Suprapubic skin (tissue), 3 donors: ENCODE data around the gene ZNF407.

Source experiments
- EP300 ChIP-seq: sonication (generic); formaldehyde crosslinking; IDR thresholded peaks from one replicate; pipeline ENCODE4 v1.6.1; 2017; ENCODE audit warnings: antibody characterized with exemption
- POLR2A ChIP-seq, 2 donors: fragments of 450-650 bp; IDR thresholded peaks; one replicate each; pipeline ENCODE4 v1.6.1; 2017; ENCODE audit warnings: antibody characterized with exemption in 2 of 2, mild to moderate bottlenecking in 2 of 2, moderate library complexity in 2 of 2
- TF ChIP-seq, protein P1 (sequence below), 2 donors: fragments of 200-600 bp in 1 of 2; fragments of 450-650 bp in 1 of 2; sonication (generic) in 1 of 2; IDR thresholded peaks; one replicate each; pipeline ENCODE4 v1.5.1; 2016 to 2019; ENCODE audit warnings: antibody characterized with exemption in 2 of 2, mild to moderate bottlenecking in 1 of 2, moderate library complexity in 1 of 2

- TF ChIP-seq, protein P1, sequence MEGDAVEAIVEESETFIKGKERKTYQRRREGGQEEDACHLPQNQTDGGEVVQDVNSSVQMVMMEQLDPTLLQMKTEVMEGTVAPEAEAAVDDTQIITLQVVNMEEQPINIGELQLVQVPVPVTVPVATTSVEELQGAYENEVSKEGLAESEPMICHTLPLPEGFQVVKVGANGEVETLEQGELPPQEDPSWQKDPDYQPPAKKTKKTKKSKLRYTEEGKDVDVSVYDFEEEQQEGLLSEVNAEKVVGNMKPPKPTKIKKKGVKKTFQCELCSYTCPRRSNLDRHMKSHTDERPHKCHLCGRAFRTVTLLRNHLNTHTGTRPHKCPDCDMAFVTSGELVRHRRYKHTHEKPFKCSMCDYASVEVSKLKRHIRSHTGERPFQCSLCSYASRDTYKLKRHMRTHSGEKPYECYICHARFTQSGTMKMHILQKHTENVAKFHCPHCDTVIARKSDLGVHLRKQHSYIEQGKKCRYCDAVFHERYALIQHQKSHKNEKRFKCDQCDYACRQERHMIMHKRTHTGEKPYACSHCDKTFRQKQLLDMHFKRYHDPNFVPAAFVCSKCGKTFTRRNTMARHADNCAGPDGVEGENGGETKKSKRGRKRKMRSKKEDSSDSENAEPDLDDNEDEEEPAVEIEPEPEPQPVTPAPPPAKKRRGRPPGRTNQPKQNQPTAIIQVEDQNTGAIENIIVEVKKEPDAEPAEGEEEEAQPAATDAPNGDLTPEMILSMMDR (IDR thresholded peaks at IDR 0.05) = no peak
- TF ChIP-seq POLR2A (IDR thresholded peaks at IDR 0.05) (no peak), EP300 (no peak)
Measured at GRCh38 chr18:74589811-74590210, 7.9 kb upstream of the ZNF407 start.
